Activated CD8-positive, alpha-beta T cell treated with anti-CD3 and anti-CD28 coated beads for 36 hours (primary cell): ENCODE data around the gene PRR13. TPM values are rescaled to one million over a fixed set of nuclear protein-coding genes. Genes with fewer than 3 reads are reported as not detected.
"Not testable (repeated sequence)": the region's sequence is repeated elsewhere in the genome, so short reads cannot be mapped to it uniquely, and the experiment has no call there.

Source experiments
- ATAC-seq: fragments of 200-7000 bp; cut with Tn5 transposase; one replicate; pipeline ENCODE4 v1.10.0; 2021; ENCODE audit warnings: mild to moderate bottlenecking, moderate library complexity
- CTCF ChIA-PET: fragments of 350-600 bp; sonication (Branson Sonifier 250); formaldehyde crosslinking; loops from one replicate; lab custom pipeline; 2021; ENCODE audit warnings: antibody characterized with exemption; lab: Charles Lee
- POLR2A ChIA-PET: fragments of 350-600 bp; sonication (Branson Sonifier 250); formaldehyde crosslinking; loops from one replicate; lab custom pipeline; 2021; ENCODE audit warnings: antibody characterized with exemption; lab: Charles Lee
- DNase-seq: peaks from one replicate; pipeline ENCODE4 v3.0.0-alpha.2; 2020
- H3K27ac Mint-ChIP-seq: one replicate; pipeline ENCODE4 v1.8.0; 2021; ENCODE audit warnings: mild to moderate bottlenecking, mixed read lengths
- H3K27me3 Mint-ChIP-seq: one replicate; pipeline ENCODE4 v1.8.0; 2021; ENCODE audit warnings: mixed read lengths
- H3K36me3 Mint-ChIP-seq: one replicate; pipeline ENCODE4 v1.8.0; 2021; ENCODE audit warnings: low read depth, mixed read lengths
- H3K4me1 Mint-ChIP-seq: one replicate; pipeline ENCODE4 v1.8.0; 2021; ENCODE audit warnings: low read depth, mixed read lengths
- H3K4me3 Mint-ChIP-seq: one replicate; pipeline ENCODE4 v1.8.0; 2021; ENCODE audit warnings: mild to moderate bottlenecking, moderate library complexity, mixed read lengths
- H3K9me3 Mint-ChIP-seq: one replicate; pipeline ENCODE4 v1.8.0; 2021; ENCODE audit warnings: mixed read lengths
- intact Hi-C: fragments of 100-400 bp; cut with micrococcal nuclease; formaldehyde crosslinking; loops from one replicate; pipeline ENCODE4 v1.10.0; 2022
- total RNA-seq, 2 experiments: library from RNA; stranded (reverse); gene quantifications; one replicate each; pipeline ENCODE4 v1.2.3, GENCODE V29; 2021
- TF ChIP-seq, protein P1 (sequence below): fragments of 200-600 bp; IDR thresholded peaks from one replicate; pipeline ENCODE4 v1.8.0; 2022; ENCODE audit warnings: antibody characterized with exemption, mild to moderate bottlenecking

PRR13 gene
- 100 to 1,000 TPM; 167 to 187 TPM for total RNA-seq

DNA sequence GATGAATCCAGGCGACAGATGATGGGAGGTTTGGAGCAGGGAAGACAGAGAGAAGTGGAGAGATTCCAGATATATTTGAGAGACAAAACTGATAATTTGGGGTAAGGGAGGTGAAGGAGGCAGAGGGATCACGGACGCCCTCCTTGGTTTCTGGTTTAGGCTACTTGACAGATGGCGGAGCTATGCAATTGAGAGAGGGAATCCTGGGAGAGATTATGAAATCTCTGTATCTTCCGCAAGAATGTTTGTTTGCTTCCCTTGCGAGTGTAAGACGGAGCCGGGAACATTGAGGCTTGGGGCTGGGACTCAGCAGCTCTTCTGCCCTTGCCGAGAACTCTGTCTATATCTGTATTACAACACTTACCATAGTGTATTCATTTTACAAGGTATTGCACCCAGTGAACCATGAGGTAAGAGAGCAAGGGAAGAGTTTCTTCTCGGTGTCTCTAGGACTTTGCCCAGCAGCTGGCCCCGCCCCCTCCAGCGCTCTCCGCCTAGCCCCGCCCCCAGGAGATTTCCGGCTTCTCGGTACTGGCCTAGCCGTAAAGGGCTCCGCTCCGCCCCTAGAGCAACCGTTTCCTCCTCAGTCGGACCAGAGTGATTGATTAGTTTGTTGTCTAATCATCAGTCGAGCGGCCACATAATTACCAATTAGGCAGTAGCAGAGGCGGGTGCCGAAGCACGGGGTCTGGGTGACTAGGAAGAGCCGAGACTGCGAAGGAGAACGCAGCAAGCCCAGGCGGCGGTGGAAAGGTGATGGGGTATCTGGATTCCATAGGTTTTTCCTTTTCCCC lies at the start of gene PRR13:
Gene PRR13, plus strand, starts transcription at position 695 of the 794 bp plus-strand sequence. CDS start 981 bp downstream, outside the sequence.
- DNase-seq (peak; percentile 100), ATAC-seq (peak; percentile 98)
- CTCF ChIA-PET: interaction anchor here (0.7 to 2.5 kb wide), 9 partner anchors 10 to 120 kb away, joined by 3 to 9 read pairs (median 4); partner anchors contain the start of genes AAAS and TARBP2
- Mint-ChIP-seq H3K9me3 (no peaks in the 10 kb centered on the region), H3K27ac (peak within 1 kb of the TSS; percentile 96), H3K36me3 (peaks cover 30% of the 10 kb centered on the region), H3K4me3 (peak within 1 kb of the TSS; percentile 97), H3K27me3 (no peaks in the 10 kb centered on the region), H3K4me1 (peaks cover 34% of the 10 kb centered on the region)
- POLR2A ChIA-PET: interaction anchor here (0.6 to 1.6 kb wide), 14 partner anchors 10 to 196 kb away, joined by 3 to 6 read pairs (median 3); no protein-coding TSS in a partner anchor
- TF ChIP-seq, protein P1, sequence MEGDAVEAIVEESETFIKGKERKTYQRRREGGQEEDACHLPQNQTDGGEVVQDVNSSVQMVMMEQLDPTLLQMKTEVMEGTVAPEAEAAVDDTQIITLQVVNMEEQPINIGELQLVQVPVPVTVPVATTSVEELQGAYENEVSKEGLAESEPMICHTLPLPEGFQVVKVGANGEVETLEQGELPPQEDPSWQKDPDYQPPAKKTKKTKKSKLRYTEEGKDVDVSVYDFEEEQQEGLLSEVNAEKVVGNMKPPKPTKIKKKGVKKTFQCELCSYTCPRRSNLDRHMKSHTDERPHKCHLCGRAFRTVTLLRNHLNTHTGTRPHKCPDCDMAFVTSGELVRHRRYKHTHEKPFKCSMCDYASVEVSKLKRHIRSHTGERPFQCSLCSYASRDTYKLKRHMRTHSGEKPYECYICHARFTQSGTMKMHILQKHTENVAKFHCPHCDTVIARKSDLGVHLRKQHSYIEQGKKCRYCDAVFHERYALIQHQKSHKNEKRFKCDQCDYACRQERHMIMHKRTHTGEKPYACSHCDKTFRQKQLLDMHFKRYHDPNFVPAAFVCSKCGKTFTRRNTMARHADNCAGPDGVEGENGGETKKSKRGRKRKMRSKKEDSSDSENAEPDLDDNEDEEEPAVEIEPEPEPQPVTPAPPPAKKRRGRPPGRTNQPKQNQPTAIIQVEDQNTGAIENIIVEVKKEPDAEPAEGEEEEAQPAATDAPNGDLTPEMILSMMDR: no peak
- intact Hi-C loops: no loop called here

- H3K4me1 Mint-ChIP-seq: peaks cover 9% of the 10 kb centered on the region
Measured at GRCh38 chr12:53399896-53400295, 41.6 kb upstream of the PRR13 start.

GRCh38 chr12:53402351-53402750 lies 39.2 kb upstream of the PRR13 start:
- ATAC-seq, H3K27ac Mint-ChIP-seq, intact Hi-C loops, DNase-seq, H3K9me3 Mint-ChIP-seq, H3K4me3 Mint-ChIP-seq, H3K4me1 Mint-ChIP-seq, H3K27me3 Mint-ChIP-seq: not testable (repeated sequence)
- ChIA-PET CTCF (interaction anchor here (1.4 kb wide), 2 partner anchors 50 to 58 kb away, joined by 4 read pairs; no protein-coding TSS in a partner anchor), POLR2A (interaction anchor here (3.0 kb wide), 1 partner anchor 19 kb away, joined by 9 read pairs; no protein-coding TSS in a partner anchor)
- peaks cover 16% of the 10 kb centered on the region for H3K36me3 Mint-ChIP-seq

More at GRCh38 chr12:53399896-53400295, 41.6 kb upstream of the PRR13 start:
- intact Hi-C loops: no loop called here
- no peak overlapping the region for H3K27ac Mint-ChIP-seq
- no peaks in the 10 kb centered on the region for H3K27me3 Mint-ChIP-seq
- ATAC-seq (no peak), DNase-seq (no peak)
- ChIA-PET POLR2A (no interaction called here), CTCF (no interaction called here)
- H3K9me3 Mint-ChIP-seq: no peaks in the 10 kb centered on the region
- peaks cover 14% of the 10 kb centered on the region for H3K36me3 Mint-ChIP-seq
- TF ChIP-seq, protein P1: no peak
- H3K4me3 Mint-ChIP-seq: no peak overlapping the region

- CTCF ChIA-PET: interaction anchor here (1.4 to 2.0 kb wide), 2 partner anchors 51 to 106 kb away, joined by 4 to 6 read pairs; no protein-coding TSS in a partner anchor
- Mint-ChIP-seq H3K36me3 (peaks cover 16% of the 10 kb centered on the region), H3K4me3 (no peak overlapping the region), H3K4me1 (peaks cover 3% of the 10 kb centered on the region), H3K9me3 (no peaks in the 10 kb centered on the region), H3K27me3 (no peaks in the 10 kb centered on the region), H3K27ac (no peak overlapping the region)
- DNase-seq: no peak
- ATAC-seq: no peak
- TF ChIP-seq, protein P1: no peak
- intact Hi-C loops: no loop called here
- POLR2A ChIA-PET: interaction anchor here (3.0 kb wide), 1 partner anchor 20 kb away, joined by 9 read pairs; no protein-coding TSS in a partner anchor
Measured at GRCh38 chr12:53402871-53403270, 38.7 kb upstream of the PRR13 start.

GRCh38 chr12:53410951-53411350 lies 30.6 kb upstream of the PRR13 start:
- DNase-seq: no peak
- TF ChIP-seq, protein P1: no peak
- no peak for ATAC-seq
- no peaks in the 10 kb centered on the region for H3K9me3 Mint-ChIP-seq
- H3K4me1 Mint-ChIP-seq: peaks cover 34% of the 10 kb centered on the region
- intact Hi-C loops: no loop called here
- peaks cover 41% of the 10 kb centered on the region for H3K36me3 Mint-ChIP-seq
- H3K4me3 Mint-ChIP-seq: no peak overlapping the region
- H3K27me3 Mint-ChIP-seq: no peaks in the 10 kb centered on the region
- CTCF ChIA-PET: interaction anchor here (1.1 to 6.6 kb wide), 4 partner anchors 10 to 90 kb away, joined by 5 to 42 read pairs (median 18); partner anchors contain the start of gene AAAS
- POLR2A ChIA-PET: interaction anchor here (1.0 kb wide), 1 partner anchor 15 kb away, joined by 5 read pairs; no protein-coding TSS in a partner anchor
- no peak overlapping the region for H3K27ac Mint-ChIP-seq
